ENCODE data around the gene MRPL43.
"Not testable (repeated sequence)": the region's sequence is repeated elsewhere in the genome, so short reads cannot be mapped to it uniquely, and the experiment has no call there.

Gene MRPL43
- total RNA-seq, result 21.2 to 40.9 reads per million in 2 donors

DNA sequence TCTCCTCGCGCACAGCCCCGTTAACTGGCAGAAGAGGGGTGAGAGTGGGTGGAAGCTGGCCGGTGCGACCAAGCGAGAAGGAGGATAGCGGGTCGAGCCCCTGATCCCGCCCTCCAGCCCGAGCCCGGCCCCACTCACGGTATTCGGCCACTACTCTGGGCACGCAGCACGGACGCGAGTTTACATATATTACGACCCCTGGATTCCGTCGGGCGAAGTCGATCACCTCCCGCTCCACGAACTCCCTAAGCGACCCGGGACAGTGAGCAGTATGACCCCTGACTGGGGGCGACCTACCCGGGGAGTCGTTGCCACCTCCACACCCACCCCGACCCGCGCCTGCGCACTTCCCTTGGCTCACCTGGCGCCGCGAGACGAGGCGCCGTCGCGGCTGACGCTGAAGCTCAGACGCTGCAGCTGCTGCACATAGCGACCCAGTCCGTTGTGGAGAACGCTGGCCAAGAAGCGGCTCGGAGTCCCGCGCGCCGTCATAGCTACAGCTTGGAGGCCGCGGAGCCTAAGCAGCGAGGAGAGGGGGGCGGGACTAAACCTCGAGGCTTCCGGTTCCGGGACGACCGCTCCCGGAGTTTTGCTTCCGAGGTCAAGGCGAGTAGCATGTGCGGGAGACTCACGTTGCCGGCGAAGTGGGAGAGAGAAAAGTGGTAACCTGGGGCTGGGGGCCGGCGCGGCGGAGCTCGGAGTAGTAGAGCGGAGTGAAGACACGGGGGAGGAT lies at the start of gene MRPL43, which contains the start of gene TWNK:
Gene MRPL43, minus strand, starts transcription at position 546 of the 733 bp plus-strand sequence. Its CDS starts 54 bp downstream, at position 492.
Gene TWNK, plus strand, starts transcription at position 592 of the 733 bp plus-strand sequence. CDS start 668 bp downstream, outside the sequence.
- peak; percentile 81 for DNase-seq

DNA sequence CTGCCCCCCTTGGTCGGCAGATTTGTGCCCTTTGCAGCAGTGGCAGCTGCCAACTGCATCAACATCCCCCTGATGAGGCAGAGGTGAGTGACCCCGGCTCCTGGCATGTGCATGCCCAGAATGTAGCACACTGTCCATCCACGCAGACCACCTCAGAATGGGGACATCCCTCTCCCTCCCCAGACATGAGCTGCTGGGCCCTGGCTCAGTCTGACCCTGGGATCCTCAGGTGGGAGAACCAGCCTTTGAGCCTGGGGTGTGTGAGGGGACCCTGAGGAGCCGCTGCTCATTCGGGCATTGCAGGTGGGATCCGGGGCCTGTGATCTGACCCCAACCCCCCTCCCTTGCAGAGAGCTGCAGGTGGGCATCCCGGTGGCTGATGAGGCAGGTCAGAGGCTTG lies 49.4 kb upstream of the MRPL43 start:
- DNase-seq, result no peak

DNA sequence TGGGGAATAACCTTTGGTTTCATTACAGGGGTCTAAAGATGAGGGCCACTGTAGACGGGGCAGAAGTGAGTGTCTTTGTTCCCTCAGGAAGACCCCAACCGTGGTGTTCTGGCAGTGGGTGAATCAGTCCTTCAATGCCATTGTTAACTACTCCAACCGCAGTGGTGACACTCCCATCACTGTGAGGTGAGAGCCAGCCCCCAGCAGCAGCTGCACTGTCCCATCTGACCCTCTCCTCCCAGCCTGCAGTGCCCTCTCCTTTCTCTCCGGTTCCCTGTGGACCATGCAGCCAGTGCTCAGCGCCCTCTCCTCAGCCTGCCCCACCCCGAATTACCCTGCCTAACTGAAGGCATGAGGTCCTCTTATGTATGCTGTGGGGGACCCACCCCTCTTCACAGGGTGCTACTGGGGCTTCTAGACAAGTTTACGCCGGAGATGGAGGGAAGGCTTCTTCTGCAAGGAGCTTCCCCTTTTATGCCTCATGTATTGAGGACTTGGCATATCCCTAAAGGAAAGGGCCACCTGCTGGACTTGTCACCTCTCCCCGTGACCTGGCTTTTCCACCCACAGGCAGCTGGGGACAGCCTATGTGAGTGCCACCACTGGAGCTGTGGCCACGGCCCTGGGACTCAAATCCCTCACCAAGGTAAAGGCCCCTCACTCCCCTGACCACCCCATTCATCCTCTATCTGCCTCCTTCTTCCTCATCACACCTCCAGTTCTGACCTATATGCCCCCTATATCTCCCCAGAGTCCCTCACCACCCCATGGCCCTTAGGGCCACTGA lies 48.8 kb upstream of the MRPL43 start:
- no peak for DNase-seq

DNA sequence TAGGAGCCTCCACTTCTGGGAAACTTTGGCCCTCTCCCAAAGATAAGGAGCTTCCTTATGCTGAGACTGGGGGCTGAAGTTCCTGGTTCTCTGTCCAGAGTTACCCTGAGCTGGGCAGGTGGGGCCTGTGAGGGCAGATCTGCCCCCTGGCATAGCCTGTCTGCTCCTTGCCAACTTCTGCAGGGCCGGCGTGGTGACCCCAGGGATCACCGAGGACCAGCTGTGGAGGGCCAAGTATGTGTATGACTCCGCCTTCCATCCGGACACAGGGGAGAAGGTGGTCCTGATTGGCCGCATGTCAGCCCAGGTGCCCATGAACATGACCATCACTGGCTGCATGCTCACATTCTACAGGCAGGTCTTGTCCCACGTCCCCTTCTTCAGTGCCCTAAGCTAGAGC lies 48.0 kb upstream of the MRPL43 start:
- no peak for DNase-seq

DNA sequence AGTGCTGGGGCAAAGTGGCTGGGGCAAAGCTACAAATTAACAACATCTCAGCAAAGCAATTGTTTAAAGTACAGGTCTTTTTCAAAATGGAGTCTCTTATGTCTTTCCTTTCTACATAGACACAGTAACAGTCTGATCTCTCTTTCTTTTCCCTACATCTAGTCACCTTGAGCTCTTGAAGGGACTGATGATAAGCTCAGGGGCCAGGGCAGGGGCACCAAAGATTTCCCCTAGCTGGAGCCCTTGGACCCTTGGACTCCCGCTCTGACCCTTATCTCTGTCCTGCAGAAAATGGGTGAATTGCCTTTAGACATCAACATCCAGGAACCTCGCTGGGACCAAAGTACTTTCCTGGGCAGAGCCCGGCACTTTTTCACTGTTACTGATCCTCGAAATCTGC lies 47.1 kb upstream of the MRPL43 start:
- not testable (repeated sequence) for DNase-seq

DNA sequence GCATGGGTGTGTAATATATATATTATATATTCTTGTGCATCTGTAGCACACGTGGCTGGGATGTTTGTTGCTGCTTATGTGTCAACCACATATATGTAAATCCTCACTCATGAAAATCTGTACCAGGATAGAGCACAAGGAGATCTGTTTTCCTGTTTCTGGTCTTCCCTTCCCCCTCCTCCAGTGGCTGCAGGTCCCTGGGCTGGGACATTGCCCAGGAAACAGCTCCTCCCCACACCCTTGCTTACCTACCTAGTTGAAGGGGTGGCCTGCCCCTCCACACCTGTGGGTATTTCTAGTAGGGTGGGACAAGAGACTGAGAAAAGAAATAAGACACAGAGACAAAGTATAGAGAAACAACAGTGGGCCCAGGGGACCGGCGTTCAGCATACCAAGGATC lies 46.0 kb upstream of the MRPL43 start:
- no peak for DNase-seq

DNA sequence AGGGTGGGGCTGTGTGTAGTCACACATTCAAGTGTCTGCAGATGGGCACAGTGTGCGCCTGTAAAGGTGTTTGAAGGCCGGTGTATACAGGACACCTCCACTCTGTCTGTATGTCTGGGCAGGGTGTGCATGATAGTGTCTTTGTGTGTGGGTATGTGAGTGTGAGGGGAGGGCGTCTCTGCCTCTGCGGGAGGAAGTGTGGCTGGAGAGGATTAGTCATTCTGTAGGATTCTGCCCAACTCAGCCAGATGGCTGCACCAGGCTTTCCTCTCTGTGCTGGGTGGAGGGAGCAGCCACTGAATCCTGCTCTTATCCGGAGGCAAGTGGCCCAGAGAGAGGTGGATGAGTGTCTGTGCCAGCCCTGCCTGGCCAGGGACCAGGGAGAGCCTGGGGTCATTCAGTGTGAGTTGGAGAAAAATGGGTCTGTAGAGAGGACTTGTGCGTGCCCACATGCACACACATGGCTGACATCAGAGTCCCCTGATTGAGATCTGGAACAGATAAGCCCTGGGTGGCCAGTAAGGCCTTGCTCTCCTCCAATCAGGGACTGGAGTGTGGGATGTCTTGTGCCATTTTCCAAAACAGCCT lies 45.4 kb upstream of the MRPL43 start:
- peak; percentile 36 for DNase-seq

DNA sequence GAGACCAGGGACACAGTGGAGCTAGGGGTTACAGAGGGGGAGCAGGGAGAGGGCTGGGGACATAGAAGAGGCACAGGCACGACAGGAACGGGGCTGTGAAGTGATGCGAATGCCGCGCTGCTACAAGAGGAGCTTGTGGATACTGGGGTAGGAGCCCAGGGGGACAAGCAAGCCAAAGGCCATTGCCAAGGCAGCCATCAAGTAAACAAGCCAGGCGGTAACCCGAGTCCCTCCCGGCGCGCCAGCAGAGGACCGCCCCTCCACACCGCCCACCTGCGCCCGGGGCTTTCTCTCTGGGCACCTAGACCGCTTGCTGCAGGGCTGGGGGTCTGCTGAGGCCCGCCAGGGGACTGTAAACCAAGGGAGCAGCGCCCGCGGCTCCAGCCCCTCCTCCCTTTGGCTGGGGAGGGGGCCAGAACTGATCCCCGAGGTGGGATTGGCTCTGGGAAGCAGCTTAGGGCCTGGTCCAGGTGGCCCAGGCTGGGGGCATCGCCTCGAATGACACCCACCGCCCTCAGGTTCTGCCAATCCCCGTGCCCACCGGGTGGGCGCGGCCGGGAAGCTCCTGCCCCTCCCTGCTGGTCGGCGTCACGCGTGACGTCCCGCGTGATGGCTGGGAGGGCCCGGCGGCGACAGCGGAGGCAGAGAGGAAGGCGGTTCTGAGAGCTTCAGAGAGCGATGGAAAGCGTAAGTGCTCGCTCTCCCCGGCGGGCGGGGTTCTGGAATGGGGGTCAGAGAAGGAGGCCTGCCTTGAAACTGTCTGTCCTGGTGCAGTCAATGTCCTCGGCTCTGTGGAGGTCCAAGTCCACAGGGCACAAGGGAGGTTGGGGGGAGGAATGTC lies 44.7 kb upstream of the MRPL43 start:
- peak; percentile 79 for DNase-seq

DNA sequence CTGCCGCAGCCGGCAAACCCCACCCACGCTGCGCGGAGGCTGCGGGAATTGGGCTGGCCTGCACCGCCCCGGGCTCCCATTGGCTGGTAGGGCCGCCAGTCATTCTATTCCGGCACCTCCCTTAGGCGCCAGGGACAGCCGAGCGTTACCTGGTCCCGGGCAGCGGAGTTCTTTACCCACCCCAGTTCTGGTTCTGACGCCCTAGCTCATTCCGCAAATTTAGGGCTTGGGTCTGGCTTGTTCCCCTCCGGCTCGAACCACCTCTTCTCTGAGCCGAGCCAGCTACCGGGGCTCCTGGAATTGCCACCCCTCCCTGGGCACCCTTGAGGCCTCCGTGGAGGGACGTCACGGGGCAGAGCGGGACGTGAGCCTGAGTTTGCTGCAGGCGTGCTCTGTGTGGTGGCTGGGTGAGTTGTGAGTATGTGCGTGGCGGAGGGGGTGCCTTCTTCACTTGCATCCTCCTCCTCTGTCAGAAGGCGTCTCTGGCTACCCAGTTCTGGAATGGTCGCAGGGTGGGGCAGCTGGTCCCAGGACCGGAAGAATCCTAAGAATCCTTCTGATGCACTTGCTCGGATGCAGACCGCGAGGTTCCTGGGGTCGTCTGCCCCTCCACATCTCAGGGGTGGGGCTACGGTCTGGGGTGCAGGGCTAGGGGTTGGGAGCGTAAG lies 44.0 kb upstream of the MRPL43 start, which contains the start of the genes PDZD7 and SFXN3:
Gene PDZD7, minus strand, starts transcription at position 2 of the 668 bp plus-strand sequence. CDS start 910 bp downstream, outside the sequence.
Gene SFXN3, plus strand, starts transcription at position 107 of the 668 bp plus-strand sequence. CDS start 3,461 bp downstream, outside the sequence.
- DNase-seq, result peak; percentile 96

DNA sequence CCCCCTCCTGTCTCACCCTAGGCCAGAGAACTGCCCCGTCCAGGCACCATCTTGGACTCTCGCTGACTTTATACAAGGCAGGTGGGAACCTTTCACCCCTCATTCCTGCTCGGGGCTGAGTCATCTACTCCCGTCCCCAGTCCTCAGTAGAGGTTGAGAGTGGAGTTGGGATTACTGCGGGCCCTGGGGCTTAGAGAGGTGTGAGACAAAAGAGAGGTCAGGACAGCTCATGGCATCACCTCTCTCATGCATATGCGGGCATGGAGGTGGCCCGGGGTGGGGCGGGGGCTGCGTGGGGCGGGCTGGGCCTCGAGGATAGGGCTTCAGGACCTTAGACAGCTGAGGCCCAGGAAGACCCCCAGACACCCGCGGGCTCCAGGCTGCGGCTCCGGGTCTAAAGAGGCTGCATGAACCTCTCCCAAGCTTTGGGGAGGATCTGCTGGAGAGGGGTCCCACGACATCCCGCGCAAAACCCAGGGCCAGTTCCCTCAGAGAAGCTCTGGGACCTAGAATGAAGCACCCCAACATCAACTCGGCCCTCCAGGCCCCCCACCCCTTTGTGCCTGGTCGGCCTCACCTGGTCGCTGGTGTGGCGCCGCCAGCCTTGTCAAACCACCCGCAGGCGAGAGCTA lies 43.3 kb upstream of the MRPL43 start:
- DNase-seq, result no peak

DNA sequence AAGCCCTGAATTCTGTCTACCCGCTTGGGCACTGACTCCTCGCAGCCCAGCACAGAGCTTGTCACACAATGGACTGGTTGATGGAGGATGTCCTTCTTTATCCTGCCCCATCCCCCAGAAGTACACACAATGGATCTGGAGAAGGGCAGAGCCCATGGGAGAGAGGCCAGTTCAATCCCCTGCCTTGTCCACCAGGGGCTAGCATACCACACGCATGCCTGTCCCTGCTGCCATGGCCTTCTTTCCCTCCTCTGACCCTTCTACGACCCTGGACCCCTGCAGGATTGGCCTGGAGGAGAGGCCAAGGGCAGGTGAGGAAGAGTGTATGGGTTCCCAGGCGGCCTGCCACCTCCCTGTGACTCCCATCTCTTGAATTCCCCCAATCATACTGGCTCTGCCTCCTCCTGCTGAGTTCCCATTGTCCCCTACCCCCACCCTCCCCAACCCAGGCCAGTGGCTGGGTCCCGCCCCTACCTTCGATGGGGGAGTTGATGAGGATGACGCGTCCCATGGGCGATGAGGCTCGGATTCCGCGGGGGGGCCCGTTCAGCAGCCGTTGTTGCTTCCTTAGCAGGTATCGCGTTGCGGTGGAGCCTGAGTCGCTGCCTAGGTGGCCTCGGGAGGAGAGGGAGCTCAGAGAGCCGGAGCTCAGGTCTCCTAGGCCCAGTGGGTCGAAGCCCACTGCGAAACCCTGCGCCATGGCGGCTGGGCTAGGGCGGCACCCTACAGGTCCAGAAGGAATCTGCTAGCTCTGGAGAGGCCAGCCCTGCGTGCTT lies 42.4 kb upstream of the MRPL43 start:
- DNase-seq, result no peak

DNA sequence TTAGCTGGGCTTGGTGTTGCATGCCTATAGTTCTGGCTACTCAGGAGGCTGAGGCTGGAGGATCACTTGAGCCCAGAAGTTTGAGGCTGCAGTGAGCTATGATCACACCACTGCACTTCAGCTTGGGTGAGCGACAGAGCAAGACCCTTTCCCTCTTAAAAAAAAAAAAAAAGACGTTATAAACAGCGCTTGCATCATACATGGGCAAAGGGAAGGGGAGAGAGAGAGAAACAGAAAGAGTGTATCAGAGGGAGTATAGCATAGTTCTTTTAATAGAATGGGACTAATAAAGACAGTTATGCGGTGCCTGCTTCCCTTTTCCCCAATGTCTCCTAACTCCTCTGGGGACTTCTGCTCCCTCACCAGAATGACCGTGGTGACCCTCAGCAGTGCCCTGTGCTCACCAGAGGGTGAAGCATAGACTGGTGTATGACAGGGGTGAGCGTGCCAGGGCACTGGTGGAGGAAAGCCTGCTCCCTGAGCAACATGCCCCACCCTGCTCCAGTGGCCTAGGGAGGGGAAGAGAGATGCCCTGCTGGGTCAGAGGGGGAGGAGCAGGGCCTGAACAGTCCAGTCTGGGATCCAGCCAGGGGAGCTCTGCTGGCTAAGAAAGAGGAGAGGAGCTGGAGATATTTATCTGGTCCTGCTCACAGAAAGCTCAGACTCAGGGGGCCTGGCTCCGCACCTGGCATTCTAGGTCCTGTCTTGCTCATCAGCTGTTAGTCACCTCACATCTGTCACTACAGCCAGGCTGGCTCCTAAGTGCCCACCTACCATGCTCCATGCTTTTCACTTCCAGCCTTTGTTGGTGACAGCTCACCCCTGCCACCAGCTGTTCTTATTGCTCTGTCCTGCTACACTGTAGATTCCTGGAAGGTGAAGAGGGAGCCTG lies 41.4 kb upstream of the MRPL43 start:
- DNase-seq, result no peak

DNA sequence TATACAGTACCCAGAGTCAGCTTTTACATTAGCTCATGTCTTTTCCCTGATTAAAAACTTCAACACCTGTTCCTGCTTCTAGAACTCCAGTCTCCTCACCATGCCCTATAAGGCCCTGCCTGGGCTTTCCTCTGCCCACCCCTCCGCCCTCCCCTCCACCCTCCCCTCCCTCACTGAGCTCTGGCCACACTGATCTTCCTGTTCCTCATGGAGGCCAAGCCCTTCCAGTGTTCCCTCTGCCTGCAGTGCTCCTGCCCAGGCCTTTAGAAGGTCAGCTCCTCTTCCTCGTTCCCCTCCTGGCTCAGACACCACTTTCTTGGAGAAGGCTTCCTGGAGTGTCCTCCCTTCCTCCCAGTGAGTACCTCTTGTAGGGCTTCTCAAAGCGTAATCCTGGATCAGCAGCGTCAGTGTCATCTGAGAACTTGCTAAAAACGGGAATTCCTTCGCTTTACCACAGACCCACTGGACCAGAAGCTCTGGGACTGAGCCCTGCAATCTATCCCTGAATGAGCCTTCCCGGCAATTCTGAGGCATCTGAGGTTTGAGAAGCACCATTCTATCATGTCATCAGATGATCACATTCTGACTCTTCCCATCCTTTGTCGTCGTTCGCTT lies 39.9 kb upstream of the MRPL43 start:
- no peak for DNase-seq

DNA sequence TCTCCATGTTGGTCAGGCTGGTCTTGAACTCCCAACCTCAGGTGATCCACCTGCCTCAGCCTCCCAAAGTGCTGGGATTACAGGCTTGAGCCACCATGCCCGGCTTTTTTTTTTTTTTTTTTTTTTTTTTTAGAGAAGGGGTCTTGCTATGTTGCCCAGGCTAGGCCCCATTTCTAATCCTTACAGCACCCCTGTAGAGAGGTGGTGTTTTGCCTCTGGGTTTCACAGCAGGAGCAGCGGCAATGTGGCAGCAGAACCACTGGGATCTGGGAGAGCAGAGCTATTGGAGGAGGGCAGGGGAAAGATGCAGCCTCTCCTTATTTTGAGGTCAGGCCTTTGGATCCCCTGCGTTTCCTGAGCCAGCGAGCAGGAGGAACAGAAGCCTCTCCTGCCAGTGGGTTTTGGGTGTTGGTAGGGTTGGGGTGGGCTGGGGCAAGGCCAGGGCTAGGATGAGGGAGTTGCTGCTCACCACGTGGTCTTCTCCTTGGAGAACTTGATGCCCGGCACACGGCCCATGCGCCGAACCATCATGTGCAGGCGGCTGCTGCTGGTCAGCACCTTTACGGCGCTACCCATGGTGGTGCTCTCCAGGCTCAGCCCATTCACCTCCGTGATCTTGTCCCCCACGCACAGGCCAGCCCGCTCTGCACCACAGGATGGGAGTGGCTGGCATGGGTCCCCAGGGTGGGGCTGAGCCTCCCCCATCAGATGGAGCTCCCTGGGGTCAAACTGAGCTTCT lies 35.8 kb upstream of the MRPL43 start:
- no peak for DNase-seq

DNA sequence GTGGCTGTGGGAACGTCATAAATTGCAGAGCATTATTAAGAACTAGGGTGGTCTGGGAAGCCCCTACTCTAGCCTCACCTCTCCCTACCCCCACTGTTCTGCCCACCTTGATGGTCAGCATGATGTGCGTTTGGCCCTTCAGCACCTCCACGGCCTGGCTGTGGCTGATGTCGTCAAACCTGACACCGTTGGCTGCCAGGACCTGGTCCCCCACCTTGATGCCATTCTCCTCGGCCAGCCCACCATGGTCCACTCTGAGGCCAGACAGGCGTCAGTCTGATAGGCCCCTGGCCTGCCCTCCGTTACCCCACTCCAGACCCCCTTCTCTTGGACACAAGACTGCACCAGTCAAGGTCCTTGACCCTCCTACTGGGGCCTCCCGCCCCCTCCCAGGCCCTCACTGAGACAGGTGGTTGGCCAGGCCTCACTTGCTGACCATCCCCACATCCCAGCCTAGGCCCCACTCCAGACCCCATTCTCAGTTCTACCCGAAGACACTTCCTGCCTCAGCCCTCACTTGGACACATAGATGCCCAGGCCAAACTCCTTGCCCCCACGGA lies 34.5 kb upstream of the MRPL43 start:
- no peak for DNase-seq

DNA sequence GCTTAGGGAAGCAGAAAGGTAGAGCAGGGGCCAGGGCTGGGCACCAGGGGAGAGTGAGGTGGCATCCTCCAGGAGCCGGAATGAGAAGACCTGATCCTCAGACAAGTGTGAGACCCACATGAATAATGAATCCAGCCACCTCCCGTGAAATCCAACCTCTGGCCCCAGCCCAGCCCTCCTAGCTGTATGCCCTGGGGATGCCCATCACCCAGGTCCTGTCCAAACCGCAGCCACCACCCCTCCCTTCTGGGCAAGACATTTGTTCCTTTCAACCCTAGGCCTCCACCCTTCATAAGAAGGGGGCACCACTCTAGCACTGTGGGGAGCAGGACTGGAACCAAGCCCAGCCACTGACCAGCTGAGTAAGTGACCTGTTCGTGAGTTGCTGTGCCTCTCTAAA lies 33.9 kb upstream of the MRPL43 start:
- DNase-seq, result no peak

DNA sequence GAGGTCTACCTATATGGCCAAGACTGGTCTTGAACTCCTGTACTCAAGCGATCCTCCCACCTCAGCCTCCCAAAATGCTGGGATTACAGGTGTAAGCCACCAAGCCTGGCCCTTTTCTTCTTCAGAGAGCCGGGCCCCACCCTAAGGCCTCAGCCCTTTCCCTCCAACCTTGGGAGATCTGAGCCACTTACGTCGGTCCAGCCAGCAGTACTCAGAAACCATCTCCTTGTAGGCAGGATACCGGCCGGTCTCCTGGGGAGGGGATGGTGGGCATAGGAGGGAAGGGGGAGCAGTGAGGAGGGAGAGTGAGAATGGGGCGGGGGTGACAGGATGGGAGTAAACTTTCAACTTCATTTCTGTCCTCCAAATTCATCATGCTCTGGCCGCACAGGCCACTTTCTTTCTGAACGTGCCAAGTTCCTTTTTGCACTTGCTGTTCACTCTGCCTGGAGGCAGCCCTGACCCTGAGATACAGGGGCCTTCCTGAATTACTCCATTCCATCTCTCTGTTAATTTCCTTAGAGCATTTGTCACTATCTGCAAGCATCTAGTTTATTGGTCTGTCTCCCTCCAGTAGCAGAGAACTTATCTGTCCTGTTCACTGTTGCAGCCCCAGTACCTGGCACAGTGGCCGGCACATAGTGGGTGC lies 33.3 kb upstream of the MRPL43 start:
- no peak for DNase-seq

DNA sequence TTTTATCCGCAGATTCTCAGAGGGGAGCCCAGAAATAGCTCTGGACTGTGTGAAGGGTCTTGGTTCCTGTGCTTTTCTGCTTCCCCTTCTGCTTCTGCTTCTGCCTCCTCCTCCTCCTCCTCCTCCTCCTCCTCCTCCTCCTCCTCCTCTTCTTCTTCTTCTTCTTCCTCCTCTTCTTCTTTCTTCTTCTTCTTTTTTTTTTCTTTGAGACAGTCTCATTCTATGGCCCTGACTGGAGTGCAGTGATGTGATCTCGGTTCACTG lies 32.1 kb upstream of the MRPL43 start:
- DNase-seq, result no peak
